OCI-LY1 (cell line): ENCODE results near the gene USP44.

Source experiments
- H2AFZ ChIP-seq: fragments of 200-600 bp; sonication (generic), shearing (Covaris generic); 2 replicates; pipeline ENCODE4 v1.6.0; 2014; ENCODE audit warnings: antibody characterized with exemption, mild to moderate bottlenecking, low read length
- H3F3A ChIP-seq: fragments of 200-600 bp; sonication (generic), shearing (Covaris generic); 2 replicates; pipeline ENCODE4 v1.6.0; 2014; ENCODE audit warnings: mild to moderate bottlenecking, antibody characterized with exemption, low read length, moderate library complexity; ENCODE audit not compliant: insufficient read depth
- H3K27ac ChIP-seq: fragments of 200-600 bp; sonication (generic); 2 replicates; pipeline ENCODE4 v1.5.1; 2014; ENCODE audit warnings: low read length, mixed run types, mild to moderate bottlenecking, low read depth; ENCODE audit not compliant: poor library complexity, severe bottlenecking
- H3K27me3 ChIP-seq: fragments of 200-600 bp; sonication (generic); 2 replicates; pipeline ENCODE4 v1.6.0; 2014; ENCODE audit warnings: antibody characterized with exemption, mild to moderate bottlenecking, low read length, moderate library complexity; ENCODE audit not compliant: insufficient read depth
- H3K36me3 ChIP-seq: fragments of 200-600 bp; sonication (generic); 2 replicates; pipeline ENCODE4 v1.6.1; 2014; ENCODE audit warnings: mild to moderate bottlenecking, antibody characterized with exemption, low read length, moderate library complexity, mixed read lengths; ENCODE audit not compliant: insufficient read depth
- H3K4me1 ChIP-seq: fragments of 200-600 bp; sonication (generic); 2 replicates; pipeline ENCODE4 v1.5.1; 2014; ENCODE audit warnings: mild to moderate bottlenecking, low read length, moderate library complexity; ENCODE audit not compliant: insufficient read depth, severe bottlenecking
- H3K4me2 ChIP-seq: fragments of 200-600 bp; sonication (generic), shearing (Covaris generic); 2 replicates; pipeline ENCODE4 v1.6.1; 2014; ENCODE audit warnings: low read length
- H3K4me3 ChIP-seq: fragments of 200-600 bp; sonication (generic); 2 replicates; pipeline ENCODE4 v1.5.1; 2014; ENCODE audit warnings: low read length, low read depth, mild to moderate bottlenecking, mixed read lengths; ENCODE audit not compliant: poor library complexity, severe bottlenecking
- H3K79me2 ChIP-seq: fragments of 200-600 bp; shearing (Covaris generic); 2 replicates; pipeline ENCODE4 v1.6.1; 2016; ENCODE audit warnings: mixed run types, low read length, mixed read lengths; ENCODE audit not compliant: insufficient read depth
- H3K9ac ChIP-seq: fragments of 200-600 bp; sonication (generic), shearing (Covaris generic); 2 replicates; pipeline ENCODE4 v1.6.1; 2014; ENCODE audit warnings: mild to moderate bottlenecking, low read length, mixed read lengths
- H3K9me2 ChIP-seq: fragments of 200-600 bp; sonication (generic), shearing (Covaris generic); 2 replicates; pipeline ENCODE4 v1.6.1; 2014; ENCODE audit warnings: low read depth, mild to moderate bottlenecking, low read length, mixed read lengths
- H3K9me3 ChIP-seq: fragments of 200-600 bp; shearing (Covaris generic); 2 replicates; pipeline ENCODE4 v1.6.1; 2014; ENCODE audit warnings: low read length, mixed read lengths
- H4K20me1 ChIP-seq: fragments of 200-600 bp; sonication (generic), shearing (Covaris generic); 2 replicates; pipeline ENCODE4 v1.6.0; 2016; ENCODE audit warnings: mild to moderate bottlenecking, low read length; ENCODE audit not compliant: insufficient read depth
- EZH2 ChIP-seq: fragments of 200-600 bp; sonication (generic), shearing (Covaris generic); IDR thresholded peaks from 2 replicates; pipeline ENCODE4 v1.8.0; 2017; ENCODE audit warnings: borderline replicate concordance, mixed run types, mild to moderate bottlenecking, antibody characterized with exemption, low read length, moderate library complexity, mixed read lengths
- TF ChIP-seq, protein P1 (sequence below): fragments of 200-600 bp; sonication (generic), shearing (Covaris generic); IDR thresholded peaks from 2 replicates; pipeline ENCODE4 v1.5.1; 2017; ENCODE audit warnings: mild to moderate bottlenecking, antibody characterized with exemption, low read length, moderate library complexity, mixed read lengths

The USP44 gene

DNA sequence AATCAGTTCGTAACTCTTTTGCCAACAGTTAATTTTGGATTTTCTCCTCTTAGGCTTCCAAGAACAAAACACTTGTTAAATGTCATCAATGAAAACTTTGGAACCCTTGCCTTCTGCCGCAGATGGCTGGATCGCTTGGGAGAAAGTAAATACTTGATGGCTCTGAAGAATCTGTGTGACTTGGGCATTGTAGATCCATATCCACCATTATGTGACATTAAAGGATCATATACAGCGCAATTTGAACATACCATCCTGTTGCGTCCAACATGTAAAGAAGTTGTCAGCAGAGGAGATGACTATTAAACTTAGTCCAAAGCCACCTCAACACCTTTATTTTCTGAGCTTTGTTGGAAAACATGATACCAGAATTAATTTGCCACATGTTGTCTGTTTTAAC, 37.7 kb downstream of the USP44 start:
- Histone ChIP-seq H3F3A (no peaks in the 10 kb centered on the region), H3K4me2 (no peak overlapping the region), H3K36me3 (peaks cover 67% of the 10 kb centered on the region), H3K79me2 (no peaks in the 10 kb centered on the region), H3K9me2 (no peaks in the 10 kb centered on the region), H3K27me3 (no peaks in the 10 kb centered on the region), H3K9me3 (no peaks in the 10 kb centered on the region), H3K27ac (no peak overlapping the region), H3K4me1 (no peaks in the 10 kb centered on the region), H3K4me3 (no peak overlapping the region), H4K20me1 (no peaks in the 10 kb centered on the region), H3K9ac (no peak overlapping the region), H2AFZ (no peak overlapping the region)
- TF ChIP-seq EZH2: no peak
- TF ChIP-seq, protein P1, sequence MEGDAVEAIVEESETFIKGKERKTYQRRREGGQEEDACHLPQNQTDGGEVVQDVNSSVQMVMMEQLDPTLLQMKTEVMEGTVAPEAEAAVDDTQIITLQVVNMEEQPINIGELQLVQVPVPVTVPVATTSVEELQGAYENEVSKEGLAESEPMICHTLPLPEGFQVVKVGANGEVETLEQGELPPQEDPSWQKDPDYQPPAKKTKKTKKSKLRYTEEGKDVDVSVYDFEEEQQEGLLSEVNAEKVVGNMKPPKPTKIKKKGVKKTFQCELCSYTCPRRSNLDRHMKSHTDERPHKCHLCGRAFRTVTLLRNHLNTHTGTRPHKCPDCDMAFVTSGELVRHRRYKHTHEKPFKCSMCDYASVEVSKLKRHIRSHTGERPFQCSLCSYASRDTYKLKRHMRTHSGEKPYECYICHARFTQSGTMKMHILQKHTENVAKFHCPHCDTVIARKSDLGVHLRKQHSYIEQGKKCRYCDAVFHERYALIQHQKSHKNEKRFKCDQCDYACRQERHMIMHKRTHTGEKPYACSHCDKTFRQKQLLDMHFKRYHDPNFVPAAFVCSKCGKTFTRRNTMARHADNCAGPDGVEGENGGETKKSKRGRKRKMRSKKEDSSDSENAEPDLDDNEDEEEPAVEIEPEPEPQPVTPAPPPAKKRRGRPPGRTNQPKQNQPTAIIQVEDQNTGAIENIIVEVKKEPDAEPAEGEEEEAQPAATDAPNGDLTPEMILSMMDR: no peak

DNA sequence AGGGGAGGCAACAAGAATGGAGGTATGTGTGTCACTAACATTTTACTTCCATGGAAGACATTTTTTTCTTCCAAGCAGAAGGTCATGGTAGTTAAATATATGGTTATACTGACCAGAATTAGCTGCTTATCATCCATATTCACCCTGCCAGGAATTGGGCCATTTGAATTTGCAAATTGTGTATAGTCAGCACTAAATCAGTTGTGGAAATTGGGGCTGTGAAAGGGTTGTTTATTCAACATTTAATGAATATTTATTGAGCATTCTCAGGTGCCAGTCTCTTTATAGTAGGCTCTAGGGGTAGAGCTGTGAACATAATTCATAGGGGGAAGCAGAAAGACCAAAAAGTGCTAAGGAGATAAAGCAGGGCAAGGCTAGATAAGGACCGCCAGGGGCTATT, 39.3 kb downstream of the USP44 start:
- H3K9ac ChIP-seq: no peak overlapping the region
- no peaks in the 10 kb centered on the region for H3K79me2 ChIP-seq
- H3K9me3 ChIP-seq: no peaks in the 10 kb centered on the region
- TF ChIP-seq EZH2: no peak
- TF ChIP-seq, protein P1: no peak
- no peaks in the 10 kb centered on the region for H3K4me1 ChIP-seq
- no peak overlapping the region for H3K4me2 ChIP-seq
- no peaks in the 10 kb centered on the region for H4K20me1 ChIP-seq
- no peaks in the 10 kb centered on the region for H3K9me2 ChIP-seq
- H2AFZ ChIP-seq: no peak overlapping the region
- peaks cover 83% of the 10 kb centered on the region for H3K36me3 ChIP-seq
- H3K4me3 ChIP-seq: no peak overlapping the region
- no peaks in the 10 kb centered on the region for H3F3A ChIP-seq
- H3K27ac ChIP-seq: no peak overlapping the region
- H3K27me3 ChIP-seq: no peaks in the 10 kb centered on the region

DNA sequence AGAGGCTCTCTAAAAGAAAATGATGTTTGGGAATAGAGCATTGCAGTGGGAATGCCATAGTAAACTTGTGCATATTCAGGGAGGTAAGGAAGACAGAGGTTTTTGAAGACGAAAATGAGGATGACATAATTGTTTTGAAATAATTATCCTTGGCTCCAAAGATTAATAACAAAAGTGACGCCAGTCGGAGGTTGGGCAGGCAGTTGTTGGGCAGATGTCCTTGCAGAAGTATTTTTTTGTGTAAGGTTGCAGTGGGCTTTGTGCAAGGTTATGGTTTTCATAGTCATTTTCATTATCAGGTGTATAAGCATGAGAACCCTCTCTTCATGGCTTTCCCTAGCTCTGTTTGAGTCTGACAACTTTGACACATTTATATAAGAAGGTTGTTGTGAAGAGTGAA, 42.0 kb downstream of the USP44 start:
- Histone ChIP-seq H3K4me2 (no peak overlapping the region), H3K27me3 (no peaks in the 10 kb centered on the region), H3K9me3 (no peaks in the 10 kb centered on the region), H3K9me2 (no peaks in the 10 kb centered on the region), H3K79me2 (no peaks in the 10 kb centered on the region), H3K4me1 (no peaks in the 10 kb centered on the region), H3K27ac (no peak overlapping the region), H3K9ac (no peak overlapping the region), H3F3A (no peaks in the 10 kb centered on the region), H3K4me3 (no peak overlapping the region), H2AFZ (no peak overlapping the region), H3K36me3 (peaks cover 87% of the 10 kb centered on the region), H4K20me1 (no peaks in the 10 kb centered on the region)
- TF ChIP-seq EZH2: no peak
- TF ChIP-seq, protein P1: no peak
